ENCODE measurements around the gene SPRN. TPM values are rescaled to one million over a fixed set of nuclear protein-coding genes. Genes with fewer than 3 reads are reported as not detected.
A peak's percentile ranks its signal among the peaks of the same experiment; 100 is the strongest.

Gene SPRN
- total RNA-seq, 2 donors from 2014 or later: 0.11 to 0.24 TPM

GRCh38 chr10:133394064-133394663 lies 30.3 kb downstream of the SPRN start, which contains the start of gene MTG1:
MTG1 (plus strand) TSS chr10:133394157; CDS start chr10:133394221, 64 bp downstream.
- Mint-ChIP-seq H3K27me3 (ENCODE audit: insufficient read depth) (no peaks in the 10 kb centered on the region), H3K9me3 (no peaks in the 10 kb centered on the region), H3K27ac (peak within 1 kb of the TSS; percentile 97), H3K36me3 (ENCODE audit: low read depth) (peaks cover 30% of the 10 kb centered on the region), H3K4me1 (peaks cover 5% of the 10 kb centered on the region), H3K4me3 (peak within 1 kb of the TSS; percentile 89)
- Histone ChIP-seq H3K27me3 (ENCODE audit: control insufficient read depth, insufficient read depth, low read length, poor library complexity, severe bottlenecking) (no peaks in the 10 kb centered on the region), H3K36me3 (ENCODE audit: control insufficient read depth, insufficient read depth, low read length) (peaks cover 33% of the 10 kb centered on the region), H3K27ac (ENCODE audit: low read depth, low read length) (peak within 1 kb of the TSS; percentile 72), H3K9me3 (ENCODE audit: control insufficient read depth, low read length) (no peaks in the 10 kb centered on the region), H3K4me3 (ENCODE audit: low read length) (peak within 1 kb of the TSS; percentile 98), H3K4me1 (ENCODE audit: control insufficient read depth, insufficient read depth, low read length) (no peaks in the 10 kb centered on the region), H3K9ac (ENCODE audit: extremely low read depth, low read length, poor library complexity, severe bottlenecking) (peak within 1 kb of the TSS; percentile 91)
- TF ChIP-seq CTCF (conservative IDR thresholded peaks at IDR 0.05): peak; percentile 40
- 0% methylated on average over 15 to 69 of the region's 69 CpGs for WGBS, 2 experiments (ENCODE audit: insufficient coverage in 1 of 2, insufficient read length in 1 of 2)
- DNase-seq: peak; percentile 98

GRCh38 chr10:133393401-133394063 lies 30.9 kb downstream of the SPRN start:
- H3K4me1 Mint-ChIP-seq: peaks cover 5% of the 10 kb centered on the region
- no peaks in the 10 kb centered on the region for H3K9me3 Mint-ChIP-seq
- peaks cover 27% of the 10 kb centered on the region for H3K36me3 ChIP-seq (ENCODE audit: control insufficient read depth, insufficient read depth, low read length)
- H3K9me3 ChIP-seq (ENCODE audit: control insufficient read depth, low read length): no peaks in the 10 kb centered on the region
- H3K27me3 ChIP-seq (ENCODE audit: control insufficient read depth, insufficient read depth, low read length, poor library complexity, severe bottlenecking): no peaks in the 10 kb centered on the region
- H3K4me3 ChIP-seq (ENCODE audit: low read length): peak overlapping the region; percentile 98
- H3K4me3 Mint-ChIP-seq: peak overlapping the region; percentile 89
- 38 to 76% methylated on average over 7 to 23 of the region's 27 CpGs for WGBS, 2 experiments (ENCODE audit: insufficient coverage in 1 of 2, insufficient read length in 1 of 2)
- peak overlapping the region; percentile 72 for H3K27ac Mint-ChIP-seq
- DNase-seq: no peak
- H3K9ac ChIP-seq (ENCODE audit: extremely low read depth, low read length, poor library complexity, severe bottlenecking): no peak overlapping the region
- no peak overlapping the region for H3K27ac ChIP-seq (ENCODE audit: low read depth, low read length)
- TF ChIP-seq CTCF (conservative IDR thresholded peaks at IDR 0.05): no peak
- H3K4me1 ChIP-seq (ENCODE audit: control insufficient read depth, insufficient read depth, low read length): no peaks in the 10 kb centered on the region
- H3K36me3 Mint-ChIP-seq (ENCODE audit: low read depth): peaks cover 24% of the 10 kb centered on the region
- H3K27me3 Mint-ChIP-seq (ENCODE audit: insufficient read depth): no peaks in the 10 kb centered on the region

DNA sequence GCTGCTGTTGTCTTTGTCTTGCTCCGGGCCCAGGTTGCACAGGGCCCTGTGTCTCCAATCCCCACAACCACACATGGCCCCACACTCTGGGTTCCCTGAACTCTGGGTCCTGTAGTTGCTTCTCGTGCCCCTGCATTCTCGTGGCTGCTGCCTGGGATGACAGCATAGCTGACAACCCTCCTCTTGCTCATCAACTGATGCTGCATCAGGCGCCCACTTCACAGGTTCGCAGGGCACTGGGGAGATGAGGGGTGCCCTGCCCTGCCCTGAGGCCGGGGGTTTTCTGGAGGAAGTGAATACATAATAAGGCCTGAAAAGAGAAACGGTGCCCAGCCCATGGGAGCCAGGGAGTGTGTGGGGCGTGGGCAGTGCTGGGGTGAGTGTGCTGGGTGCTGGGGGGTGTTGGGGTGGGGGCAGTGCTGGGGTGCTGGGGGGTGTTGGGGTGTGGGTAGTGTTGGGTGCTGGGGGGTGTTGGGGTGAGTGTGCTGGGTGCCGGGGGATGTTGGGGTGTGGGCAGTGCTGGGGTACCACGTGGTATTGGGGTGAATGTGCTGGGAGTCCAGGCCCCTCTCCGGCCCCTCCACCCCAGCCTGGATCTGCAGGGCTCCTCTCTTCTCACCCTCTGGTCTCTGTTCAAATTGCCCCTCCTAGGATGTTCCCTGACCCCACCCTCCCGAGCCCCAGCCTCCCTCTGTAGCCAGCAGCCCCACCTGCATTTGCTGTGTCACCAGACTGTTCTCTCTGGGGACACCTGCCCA lies 32.5 kb downstream of the SPRN start:
- no peaks in the 10 kb centered on the region for H3K4me1 ChIP-seq (ENCODE audit: control insufficient read depth, insufficient read depth, low read length)
- no peaks in the 10 kb centered on the region for H3K9me3 Mint-ChIP-seq
- H3K4me3 ChIP-seq (ENCODE audit: low read length): no peak overlapping the region
- no peak overlapping the region for H3K4me3 Mint-ChIP-seq
- H3K9me3 ChIP-seq (ENCODE audit: control insufficient read depth, low read length): no peaks in the 10 kb centered on the region
- H3K27me3 ChIP-seq (ENCODE audit: control insufficient read depth, insufficient read depth, low read length, poor library complexity, severe bottlenecking): no peaks in the 10 kb centered on the region
- DNase-seq: no peak
- H3K9ac ChIP-seq (ENCODE audit: extremely low read depth, low read length, poor library complexity, severe bottlenecking): no peak overlapping the region
- 91% methylated on average over 11 of the region's 12 CpGs; no CpG with 5 or more reads in 1 of the 2 experiments for WGBS, 2 experiments (ENCODE audit: insufficient coverage in 1 of 2, insufficient read length in 1 of 2)
- H3K27ac Mint-ChIP-seq: no peak overlapping the region
- H3K27me3 Mint-ChIP-seq (ENCODE audit: insufficient read depth): no peaks in the 10 kb centered on the region
- peaks cover 12% of the 10 kb centered on the region for H3K36me3 ChIP-seq (ENCODE audit: control insufficient read depth, insufficient read depth, low read length)
- no peak overlapping the region for H3K27ac ChIP-seq (ENCODE audit: low read depth, low read length)
- peaks cover 5% of the 10 kb centered on the region for H3K4me1 Mint-ChIP-seq
- TF ChIP-seq CTCF (conservative IDR thresholded peaks at IDR 0.05): no peak
- peaks cover 13% of the 10 kb centered on the region for H3K36me3 Mint-ChIP-seq (ENCODE audit: low read depth)

All from endodermal cell (in vitro differentiated cells).